Endothelial cell of umbilical vein (primary cell): Measurements from ENCODE around the gene KIAA1217. TPM values are rescaled to one million over a fixed set of nuclear protein-coding genes. Genes with fewer than 3 reads are reported as not detected.

Experiments
- BruUV-seq: library from RNA; stranded (reverse); fragments of 400-500 nt; replicated peaks from 2 replicates; lab custom pipeline; 2021; lab: Mats Ljungman, UMichigan
- CTCF ChIA-PET: fragments of 300-600, 350-600 bp; sonication (Branson Sonifier 250); formaldehyde crosslinking; loops from one replicate; lab custom pipeline; 2021; ENCODE audit warnings: antibody characterized with exemption, inconsistent platforms; lab: Charles Lee
- POLR2A ChIA-PET: fragments of 300-600, 350-600 bp; sonication (Branson Sonifier 250); formaldehyde crosslinking; loops from one replicate; lab custom pipeline; 2021; ENCODE audit warnings: antibody characterized with exemption, inconsistent platforms; lab: Charles Lee
- DNase-seq: peaks from one replicate; pipeline ENCODE4 v3.0.0-alpha.2; 2011; ENCODE audit warnings: low read depth, low spot score
- FAIRE-seq: peaks from 2 replicates; lab custom pipeline; 2011; peaks lifted over from hg19 to GRCh38; lab: Jason Lieb, UNC
- H2AFZ ChIP-seq: 2 replicates; pipeline ENCODE4 v1.6.0; 2012; ENCODE audit warnings: low read depth, low read length, control low read depth, inconsistent platforms
- H3K27ac ChIP-seq: 2 replicates; pipeline ENCODE4 v1.5.1; 2011; ENCODE audit warnings: low read depth, mild to moderate bottlenecking, control low read depth, low read length, moderate library complexity; ENCODE audit not compliant: insufficient read depth
- H3K27me3 ChIP-seq, 2 experiments: 2 replicates each; pipeline versions ENCODE4 v1.6.0 to v1.6.1; 2011; ENCODE audit warnings: low read length in 2 of 2, mixed read lengths in 1 of 2; ENCODE audit not compliant: control insufficient read depth in 2 of 2, insufficient read depth in 2 of 2
- H3K36me3 ChIP-seq, 2 experiments: 2 replicates in 1 of 2; 3 replicates in 1 of 2; pipeline ENCODE4 v1.5.1; 2011; ENCODE audit warnings: low read length in 2 of 2, mild to moderate bottlenecking in 1 of 2, moderate library complexity in 1 of 2; ENCODE audit not compliant: control insufficient read depth in 2 of 2, insufficient read depth in 2 of 2; ENCODE audit errors: extremely low read depth in 1 of 2
- H3K4me1 ChIP-seq: 3 replicates; pipeline ENCODE4 v1.5.1; 2011; ENCODE audit warnings: mild to moderate bottlenecking, low read length; ENCODE audit not compliant: control insufficient read depth, insufficient read depth; ENCODE audit errors: extremely low read depth
- H3K4me2 ChIP-seq: 2 replicates; pipeline ENCODE4 v1.6.1; 2011; ENCODE audit warnings: low read length, control low read depth, mixed read lengths; ENCODE audit not compliant: insufficient read depth
- H3K4me3 ChIP-seq, 3 experiments: fragments of 200-600 bp in 1 of 3; sonication (generic), shearing (Covaris generic) in 1 of 3; replicated peaks in 1 of 3; 2 replicates each; pipeline ENCODE4 v1.5.1; 2011 to 2016; ENCODE audit warnings: control low read depth in 3 of 3, low read length in 3 of 3, mild to moderate bottlenecking in 2 of 3, inconsistent platforms in 1 of 3, low read depth in 1 of 3, moderate library complexity in 1 of 3; ENCODE audit not compliant: insufficient read depth in 1 of 3
- H3K79me2 ChIP-seq: 2 replicates; pipeline ENCODE4 v1.6.0; 2012; ENCODE audit warnings: low read length, inconsistent platforms; ENCODE audit not compliant: control insufficient read depth, insufficient read depth
- H3K9ac ChIP-seq: replicated peaks from 2 replicates; pipeline ENCODE3; 2011; ENCODE audit warnings: low read length, control low read depth; ENCODE audit not compliant: insufficient read depth; ENCODE audit errors: extremely low read depth
- H3K9me1 ChIP-seq: replicated peaks from 3 replicates; pipeline ENCODE4 v1.6.0; 2011; ENCODE audit warnings: mild to moderate bottlenecking, low read length; ENCODE audit not compliant: control insufficient read depth, insufficient read depth; ENCODE audit errors: extremely low read depth
- H3K9me3 ChIP-seq: replicated peaks from 2 replicates; pipeline ENCODE4 v1.5.1; 2012; ENCODE audit warnings: low read length, inconsistent platforms; ENCODE audit not compliant: control insufficient read depth, insufficient read depth
- H4K20me1 ChIP-seq: replicated peaks from 2 replicates; pipeline ENCODE3; 2011; ENCODE audit warnings: mild to moderate bottlenecking, low read length; ENCODE audit not compliant: control insufficient read depth, insufficient read depth; ENCODE audit errors: extremely low read depth
- GATA2 ChIP-seq: IDR thresholded peaks from 2 replicates; pipeline ENCODE4 v1.7.0; 2011; ENCODE audit warnings: low read depth, mild to moderate bottlenecking, moderate library complexity, mixed read lengths, low read length; ENCODE audit not compliant: insufficient read length, insufficient read depth
- MYC ChIP-seq: IDR thresholded peaks from one replicate; pipeline ENCODE4 v1.6.1; 2011; ENCODE audit warnings: mild to moderate bottlenecking, low read depth, low read length
- POLR2AphosphoS5 ChIP-seq: IDR thresholded peaks from 2 replicates; pipeline ENCODE4 v1.6.1; 2012; ENCODE audit warnings: low read depth, mild to moderate bottlenecking, control low read depth, low read length, moderate library complexity; ENCODE audit not compliant: insufficient read depth
- dilution Hi-C: fragments of 300-500 bp; cut with MboI; formaldehyde crosslinking; loops from one replicate; pipeline ENCODE4 v1.15.0; 2019; ENCODE audit warnings: low sequenced_read_pairs; ENCODE audit not compliant: extremely low pct_ligation_motif_present
- intact Hi-C: fragments of 100-400 bp; cut with micrococcal nuclease; formaldehyde crosslinking; loops from one replicate; pipeline ENCODE4 v1.10.0; 2022
- polyA plus RNA-seq, 4 experiments: library from polyadenylated mRNA; depleted of rRNA in 3 of 4; stranded (reverse) in 3 of 4; unstranded in 1 of 4; fragments of >200 nt; gene quantifications; 2 replicates each; pipeline versions ENCODE4 v1.2.1 to v1.2.3, GENCODE V29; 2011 to 2012; ENCODE audit warnings: missing spikeins in 1 of 4
- total RNA-seq: library from RNA; stranded (reverse); gene quantifications from 2 replicates; pipeline ENCODE4 v1.2.3, GENCODE V29; 2021
- TF ChIP-seq, protein P1 (sequence below), 2 donors: IDR thresholded peaks; 1 replicate in 1 of 2; 2 replicates in 1 of 2; pipeline ENCODE4 v1.5.1; 2011; ENCODE audit warnings: low read length in 2 of 2, mild to moderate bottlenecking in 2 of 2, moderate library complexity in 2 of 2, control low read depth in 1 of 2, inconsistent platforms in 1 of 2, low read depth in 1 of 2; ENCODE audit not compliant: insufficient read depth in 1 of 2; ENCODE audit errors: extremely low read depth in 1 of 2
- TF ChIP-seq, protein P2 (sequence below): IDR thresholded peaks from 2 replicates; pipeline ENCODE4 v1.6.1; 2011; ENCODE audit not compliant: insufficient read depth, insufficient read length

KIAA1217 gene
- total and polyA plus RNA-seq, 2 donors (not counting 3 experiments of a cell fraction or from before 2014, with no cell fraction given) = 0.83 to 10.3 TPM

DNA sequence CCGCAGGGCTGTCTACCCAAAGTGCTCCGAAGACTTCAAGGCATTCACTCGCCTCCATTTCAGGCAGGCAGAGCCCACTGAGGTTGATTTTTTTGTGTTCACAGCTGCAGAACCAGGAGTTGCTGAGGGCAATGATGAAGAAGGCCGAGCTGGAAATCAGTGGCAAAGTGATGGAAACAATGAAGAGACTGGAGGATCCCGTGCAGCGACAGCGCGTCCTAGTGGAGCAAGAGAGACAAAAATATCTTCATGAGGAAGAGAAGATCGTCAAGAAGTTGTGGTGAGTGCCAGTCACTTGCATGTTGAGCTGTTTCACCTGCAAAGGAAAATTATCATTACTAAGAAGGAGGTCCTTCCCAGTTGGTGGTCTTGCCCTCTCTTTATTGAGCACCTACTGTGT lies 304.2 kb downstream of the KIAA1217 start:
- no peaks in the 10 kb centered on the region for H3K9me1 ChIP-seq
- no peaks in the 10 kb centered on the region for H3K79me2 ChIP-seq
- H3K27ac ChIP-seq = no peak overlapping the region
- no peaks in the 10 kb centered on the region for H3K4me1 ChIP-seq
- POLR2A ChIA-PET = no interaction called here
- intact Hi-C loops (no loop called here), dilution Hi-C loops (no loop called here)
- no peaks in the 10 kb centered on the region for H3K27me3 ChIP-seq
- no peaks in the 10 kb centered on the region for H4K20me1 ChIP-seq
- no peak overlapping the region for H3K9ac ChIP-seq
- no peaks in the 10 kb centered on the region for H3K9me3 ChIP-seq
- CTCF ChIA-PET = interaction anchor here (1.6 to 2.2 kb wide), 3 partner anchors 519 to 1355 kb away, joined by 7 to 10 read pairs (median 10); no protein-coding TSS in a partner anchor
- DNase-seq = no peak
- H3K4me2 ChIP-seq = no peak overlapping the region
- H3K36me3 ChIP-seq = no peaks in the 10 kb centered on the region
- FAIRE-seq = no peak
- H2AFZ ChIP-seq = no peak overlapping the region
- TF ChIP-seq, protein P1, sequence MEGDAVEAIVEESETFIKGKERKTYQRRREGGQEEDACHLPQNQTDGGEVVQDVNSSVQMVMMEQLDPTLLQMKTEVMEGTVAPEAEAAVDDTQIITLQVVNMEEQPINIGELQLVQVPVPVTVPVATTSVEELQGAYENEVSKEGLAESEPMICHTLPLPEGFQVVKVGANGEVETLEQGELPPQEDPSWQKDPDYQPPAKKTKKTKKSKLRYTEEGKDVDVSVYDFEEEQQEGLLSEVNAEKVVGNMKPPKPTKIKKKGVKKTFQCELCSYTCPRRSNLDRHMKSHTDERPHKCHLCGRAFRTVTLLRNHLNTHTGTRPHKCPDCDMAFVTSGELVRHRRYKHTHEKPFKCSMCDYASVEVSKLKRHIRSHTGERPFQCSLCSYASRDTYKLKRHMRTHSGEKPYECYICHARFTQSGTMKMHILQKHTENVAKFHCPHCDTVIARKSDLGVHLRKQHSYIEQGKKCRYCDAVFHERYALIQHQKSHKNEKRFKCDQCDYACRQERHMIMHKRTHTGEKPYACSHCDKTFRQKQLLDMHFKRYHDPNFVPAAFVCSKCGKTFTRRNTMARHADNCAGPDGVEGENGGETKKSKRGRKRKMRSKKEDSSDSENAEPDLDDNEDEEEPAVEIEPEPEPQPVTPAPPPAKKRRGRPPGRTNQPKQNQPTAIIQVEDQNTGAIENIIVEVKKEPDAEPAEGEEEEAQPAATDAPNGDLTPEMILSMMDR (IDR thresholded peaks at IDR 0.05; ENCODE audit: extremely low read depth in 1 of 2, insufficient read depth in 1 of 2, low read depth in 1 of 2, low read length in 2 of 2) = peak; percentile 12 to 13
- TF ChIP-seq, protein P2, sequence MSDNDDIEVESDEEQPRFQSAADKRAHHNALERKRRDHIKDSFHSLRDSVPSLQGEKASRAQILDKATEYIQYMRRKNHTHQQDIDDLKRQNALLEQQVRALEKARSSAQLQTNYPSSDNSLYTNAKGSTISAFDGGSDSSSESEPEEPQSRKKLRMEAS = no peak
- BruUV-seq = no TSS peak
- H3K4me3 ChIP-seq = no peak overlapping the region

DNA sequence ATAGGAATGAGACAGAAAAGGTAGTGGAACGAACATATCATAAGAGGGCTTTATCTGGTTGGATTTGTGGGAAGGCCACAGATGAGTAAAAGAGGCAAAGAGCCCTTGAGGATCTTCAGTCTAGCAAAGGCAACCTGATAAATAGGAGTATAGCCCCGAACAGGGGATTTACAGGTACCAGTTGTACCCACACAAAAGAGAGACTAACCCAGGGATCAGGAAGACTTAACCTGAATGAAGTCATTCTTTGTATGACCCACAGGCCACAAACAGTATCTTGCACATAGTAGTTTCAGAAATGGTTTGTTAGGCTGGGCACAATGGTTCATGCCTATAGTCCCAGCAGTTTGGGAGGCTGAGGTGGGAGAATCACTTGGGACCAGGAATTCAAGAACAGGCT lies 306.5 kb downstream of the KIAA1217 start:
- Histone ChIP-seq H3K79me2 (no peaks in the 10 kb centered on the region), H3K36me3 (no peaks in the 10 kb centered on the region), H3K9ac (no peak overlapping the region), H3K27me3 (no peaks in the 10 kb centered on the region), H3K9me1 (no peaks in the 10 kb centered on the region), H3K4me2 (no peak overlapping the region), H4K20me1 (no peaks in the 10 kb centered on the region), H2AFZ (no peak overlapping the region), H3K9me3 (no peaks in the 10 kb centered on the region), H3K4me1 (no peaks in the 10 kb centered on the region), H3K4me3 (no peak overlapping the region), H3K27ac (no peak overlapping the region)
- dilution Hi-C loops (no loop called here), intact Hi-C loops (loop anchor here (2.0 kb wide), 1 partner anchor 1357 kb away; no protein-coding TSS in a partner anchor)
- ChIA-PET POLR2A (no interaction called here), CTCF (interaction anchor here (2.3 kb wide), 1 partner anchor 7 kb away, joined by 5 read pairs; no protein-coding TSS in a partner anchor)
- FAIRE-seq (no peak), DNase-seq (no peak)
- TF ChIP-seq POLR2AphosphoS5 = no peak
- TF ChIP-seq GATA2 = no peak
- TF ChIP-seq MYC = no peak
- BruUV-seq = no TSS peak
